H1 (cell line): ENCODE data around the gene FAM90A1. TPM values are rescaled to one million over a fixed set of nuclear protein-coding genes. Genes with fewer than 3 reads are reported as not detected.
"Not testable (repeated sequence)": the region's sequence is repeated elsewhere in the genome, so short reads cannot be mapped to it uniquely, and the experiment has no call there.

Experiments used
- CTCF ChIA-PET: fragments of 300-600 bp; sonication (Branson Sonifier 250); formaldehyde crosslinking; loops from one replicate; lab custom pipeline; 2021; ENCODE audit not compliant: partially characterized antibody; lab: Charles Lee
- POLR2A ChIA-PET: fragments of 300-600 bp; sonication (Branson Sonifier 250); formaldehyde crosslinking; loops from one replicate; lab custom pipeline; 2021; ENCODE audit warnings: inconsistent platforms; ENCODE audit not compliant: partially characterized antibody; lab: Charles Lee
- DNase-seq, 2 experiments: peaks; one replicate each; pipeline versions ENCODE4 v3.0.0 to v3.0.0-alpha.2; 2010 to 2022; ENCODE audit warnings: low spot score in 2 of 2, low read depth in 1 of 2, mixed read lengths in 1 of 2
- FAIRE-seq: peaks from 2 replicates; lab custom pipeline; 2011; peaks lifted over from hg19 to GRCh38; lab: Jason Lieb, UNC
- H2AFZ ChIP-seq: 2 replicates; pipeline ENCODE4 v1.8.1; 2012; ENCODE audit warnings: low read length, inconsistent platforms
- H2AK5ac ChIP-seq: 2 replicates; pipeline ENCODE4 v1.6.1; 2013; ENCODE audit warnings: low read depth, low read length
- H2BK120ac ChIP-seq: replicated peaks from 2 replicates; pipeline ENCODE3; 2013; ENCODE audit warnings: low read depth, low read length, inconsistent platforms
- H2BK12ac ChIP-seq: 2 replicates; pipeline ENCODE4 v1.6.1; 2013; ENCODE audit warnings: low read depth, low read length
- H2BK15ac ChIP-seq: 2 replicates; pipeline ENCODE4 v1.6.1; 2013; ENCODE audit warnings: low read length
- H2BK20ac ChIP-seq: 2 replicates; pipeline ENCODE4 v1.6.1; 2013; ENCODE audit warnings: low read length
- H2BK5ac ChIP-seq: 2 replicates; pipeline ENCODE4 v1.6.1; 2013; ENCODE audit warnings: low read depth, low read length
- H3K14ac ChIP-seq: 2 replicates; pipeline ENCODE4 v1.6.1; 2013; ENCODE audit warnings: inconsistent platforms; ENCODE audit not compliant: insufficient read length
- H3K18ac ChIP-seq: 2 replicates; pipeline ENCODE4 v1.6.1; 2013; ENCODE audit warnings: low read length; ENCODE audit errors: extremely low read depth
- H3K23ac ChIP-seq: 2 replicates; pipeline ENCODE4 v1.6.1; 2013; ENCODE audit warnings: inconsistent platforms; ENCODE audit not compliant: insufficient read length
- H3K23me2 ChIP-seq: 2 replicates; pipeline ENCODE4 v1.6.1; 2013; ENCODE audit warnings: low read depth, low read length
- H3K27ac ChIP-seq: 2 replicates; pipeline ENCODE4 v1.6.1; 2011; ENCODE audit warnings: low read depth, low read length, inconsistent platforms
- H3K27me3 ChIP-seq, 4 experiments: replicated peaks in 1 of 4; 1 replicate in 1 of 4; 2 replicates in 3 of 4; pipeline versions ENCODE4 v1.6.1 to v1.8.1; 2011 to 2013; ENCODE audit warnings: low read length in 3 of 4, mild to moderate bottlenecking in 3 of 4, inconsistent platforms in 2 of 4, mixed read lengths in 2 of 4, moderate library complexity in 1 of 4; ENCODE audit not compliant: control insufficient read depth in 3 of 4, insufficient read depth in 3 of 4; ENCODE audit errors: extremely low read depth in 1 of 4
- H3K36me3 ChIP-seq, 4 experiments: 2 replicates each; pipeline versions ENCODE4 v1.6.1 to v1.8.1; 2011 to 2013; ENCODE audit warnings: mild to moderate bottlenecking in 4 of 4, low read length in 3 of 4, moderate library complexity in 2 of 4, control low read depth in 1 of 4, inconsistent platforms in 1 of 4; ENCODE audit not compliant: insufficient read depth in 4 of 4, control insufficient read depth in 2 of 4
- H3K4ac ChIP-seq: replicated peaks from 2 replicates; pipeline ENCODE3; 2013; ENCODE audit warnings: low read length, low read depth, mixed read lengths, inconsistent platforms; ENCODE audit not compliant: insufficient read length
- H3K4me1 ChIP-seq, 4 experiments: replicated peaks in 1 of 4; 1 replicate in 1 of 4; 2 replicates in 3 of 4; pipeline versions ENCODE4 v1.6.1 to v1.8.1; 2011 to 2013; ENCODE audit warnings: low read length in 3 of 4, inconsistent platforms in 2 of 4, mixed read lengths in 1 of 4; ENCODE audit not compliant: insufficient read depth in 4 of 4, control insufficient read depth in 3 of 4
- H3K4me2 ChIP-seq, 2 experiments: 2 replicates each; pipeline versions ENCODE4 v1.6.1 to v1.8.1; 2011 to 2013; ENCODE audit warnings: low read depth in 2 of 2, low read length in 2 of 2, control low read depth in 1 of 2, inconsistent platforms in 1 of 2, mild to moderate bottlenecking in 1 of 2; ENCODE audit not compliant: insufficient read depth in 1 of 2
- H3K4me3 ChIP-seq, 4 experiments: fragments of 200-600, 300-600 bp in 1 of 4; sonication (generic), shearing (Covaris generic), sonication (Bioruptor Twin) in 1 of 4; 2 replicates each; pipeline versions ENCODE4 v1.5.1 to v1.8.1; 2011 to 2016; ENCODE audit warnings: low read length in 4 of 4, low read depth in 3 of 4, control low read depth in 2 of 4, inconsistent platforms in 2 of 4, mild to moderate bottlenecking in 2 of 4, mixed read lengths in 1 of 4, moderate library complexity in 1 of 4; ENCODE audit not compliant: insufficient read depth in 2 of 4; ENCODE audit errors: extremely low read depth in 1 of 4
- H3K56ac ChIP-seq: replicated peaks from 2 replicates; pipeline ENCODE3; 2013; ENCODE audit warnings: low read depth, mild to moderate bottlenecking, mixed read lengths, low read length, inconsistent platforms; ENCODE audit not compliant: insufficient read length
- H3K79me1 ChIP-seq: 2 replicates; pipeline ENCODE4 v1.6.1; 2013; ENCODE audit warnings: low read depth, low read length, control low read depth
- H3K79me2 ChIP-seq, 2 experiments: 2 replicates each; pipeline versions ENCODE4 v1.6.1 to v1.8.1; 2012 to 2013; ENCODE audit warnings: low read length in 2 of 2, mild to moderate bottlenecking in 2 of 2, inconsistent platforms in 1 of 2; ENCODE audit not compliant: insufficient read depth in 2 of 2, control insufficient read depth in 1 of 2
- H3K9ac ChIP-seq, 4 experiments: replicated peaks in 1 of 4; 1 replicate in 1 of 4; 2 replicates in 3 of 4; pipeline versions ENCODE4 v1.6.1 to v1.8.1; 2011 to 2013; ENCODE audit warnings: low read depth in 3 of 4, low read length in 3 of 4, control low read depth in 2 of 4, mild to moderate bottlenecking in 2 of 4, moderate library complexity in 2 of 4, inconsistent platforms in 1 of 4; ENCODE audit errors: extremely low read depth in 1 of 4
- H3K9me3 ChIP-seq, 2 experiments: 2 replicates each; pipeline versions ENCODE4 v1.6.1 to v1.8.1; 2012 to 2013; ENCODE audit warnings: mild to moderate bottlenecking in 2 of 2, moderate library complexity in 2 of 2, control low read depth in 1 of 2, inconsistent platforms in 1 of 2, low read depth in 1 of 2, low read length in 1 of 2, mixed read lengths in 1 of 2; ENCODE audit not compliant: insufficient read depth in 2 of 2
- H4K20me1 ChIP-seq, 2 experiments: replicated peaks in 1 of 2; 2 replicates each; pipeline versions ENCODE3 to v1.8.1; 2011 to 2013; ENCODE audit warnings: inconsistent platforms in 2 of 2, low read length in 2 of 2, mild to moderate bottlenecking in 1 of 2; ENCODE audit not compliant: insufficient read depth in 2 of 2, control insufficient read depth in 1 of 2
- H4K5ac ChIP-seq: 2 replicates; pipeline ENCODE4 v1.6.1; 2013; ENCODE audit warnings: low read length, low read depth, mixed read lengths, inconsistent platforms; ENCODE audit not compliant: insufficient read length
- H4K8ac ChIP-seq: 2 replicates; pipeline ENCODE4 v1.8.0; 2013; ENCODE audit warnings: mild to moderate bottlenecking, moderate library complexity, low read length, inconsistent platforms; ENCODE audit not compliant: insufficient read depth; ENCODE audit errors: extremely low read depth
- H4K91ac ChIP-seq: replicated peaks from 2 replicates; pipeline ENCODE3; 2013; ENCODE audit warnings: low read length, mixed read lengths, inconsistent platforms; ENCODE audit not compliant: insufficient read length
- WGBS, 2 experiments: shearing (Covaris generic) in 1 of 2; methylation state at CpG; one replicate each; pipeline versions ENCODE4 v1.1.6 to v1.1.7; 2013 to 2015; ENCODE audit warnings: low lambda C conversion rate in 2 of 2, mixed read lengths in 2 of 2, inconsistent platforms in 1 of 2, low coverage in 1 of 2, missing lambda C conversion rate in 1 of 2; ENCODE audit not compliant: insufficient replicate concordance in 2 of 2, insufficient coverage in 1 of 2, insufficient read length in 1 of 2; ENCODE audit errors: extremely low coverage in 1 of 2, missing lambda C conversion rate in 1 of 2; 5-methylcytosine and 5-hydroxymethylcytosine counted together
- polyA plus RNA-seq, 7 experiments: library from polyadenylated mRNA; depleted of rRNA in 3 of 7; stranded (reverse) in 5 of 7; unstranded in 2 of 7; fragments of >200 nt in 5 of 7; fragments of 200-250 nt in 2 of 7; gene quantifications; 1 replicate in 5 of 7; 2 replicates in 1 of 7; 4 replicates in 1 of 7; pipeline versions ENCODE4 v1.2.1 to v1.2.3, GENCODE V29; 2011 to 2013; ENCODE audit warnings: missing spikeins in 2 of 7, mixed read lengths in 2 of 7
- total RNA-seq: library from RNA; stranded (reverse); fragmentation: NEBNext Ultra II Directional; extraction: Animal tissue kit (Norgen Biotek cat#: 25700); gene quantifications from 2 replicates; pipeline ENCODE4 v1.2.1, GENCODE V29; 2021

The FAM90A1 gene
- total and polyA plus RNA-seq, 2 of the 8 experiments (the other 6 are each of a cell fraction or from before 2014, with no cell fraction given): 0.21 TPM; not detected in 1

- H2BK5ac ChIP-seq, H3K4me3 ChIP-seq, H3K4ac ChIP-seq, H3K14ac ChIP-seq, H3K79me2 ChIP-seq, CTCF ChIA-PET, H3K18ac ChIP-seq, H4K91ac ChIP-seq, H4K8ac ChIP-seq, POLR2A ChIA-PET, H3K4me2 ChIP-seq, H4K5ac ChIP-seq, H3K4me1 ChIP-seq, H3K56ac ChIP-seq, H3K79me1 ChIP-seq, H2AFZ ChIP-seq, H2BK20ac ChIP-seq, H3K23ac ChIP-seq, H3K23me2 ChIP-seq, FAIRE-seq, H3K27me3 ChIP-seq, H3K36me3 ChIP-seq, H2BK12ac ChIP-seq, H3K9ac ChIP-seq, H3K27ac ChIP-seq, H4K20me1 ChIP-seq, H2AK5ac ChIP-seq, H3K9me3 ChIP-seq, H2BK120ac ChIP-seq, H2BK15ac ChIP-seq, DNase-seq: not testable (repeated sequence)
- WGBS, 2 experiments: 78% methylated on average over 1 of the region's 1 CpG; no CpG with 5 or more reads in 1 of the 2 experiments
These were observed 29.6 kb downstream of the FAM90A1 start for GRCh38 chr12:8197685-8198308.
